GM12873 (cell line): Measurements from ENCODE around the gene ZNF133.
A peak's percentile ranks its signal among the peaks of the same experiment; 100 is the strongest.

ENCODE experiments used
- TF ChIP-seq, protein P1 (sequence below): IDR thresholded peaks from 2 replicates; pipeline ENCODE4 v1.5.1; 2012; ENCODE audit warnings: low read depth, mild to moderate bottlenecking, moderate library complexity, low read length, control low read depth; ENCODE audit not compliant: insufficient read depth; ENCODE audit errors: missing control alignments

ZNF133 gene

DNA sequence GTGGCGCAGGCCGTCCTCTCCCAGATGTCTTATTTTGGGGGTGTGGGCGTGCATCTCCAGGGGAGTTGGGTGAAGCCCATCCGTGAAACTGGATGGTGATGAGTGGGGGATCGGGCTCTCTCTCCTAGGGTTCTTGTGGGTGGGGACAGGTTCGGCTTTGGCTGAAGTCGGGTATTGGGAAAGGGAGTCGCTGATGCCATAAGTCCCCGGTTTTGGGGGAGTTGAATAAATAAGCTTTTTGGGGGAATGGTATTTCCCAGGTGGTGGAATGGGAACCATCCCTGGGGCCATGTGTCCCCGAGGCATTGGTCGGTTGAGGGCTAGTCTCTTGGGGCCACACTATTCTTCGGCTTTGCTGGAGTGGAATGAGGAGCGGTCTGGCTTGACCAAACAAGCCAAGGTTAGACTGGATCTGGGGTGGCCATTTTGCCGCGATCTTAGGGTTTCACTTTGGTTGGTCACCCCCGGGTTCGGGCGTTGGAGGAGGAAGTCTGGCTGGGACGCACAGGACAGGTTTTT lies 481 bp downstream of the ZNF133 start:
- TF ChIP-seq, protein P1, sequence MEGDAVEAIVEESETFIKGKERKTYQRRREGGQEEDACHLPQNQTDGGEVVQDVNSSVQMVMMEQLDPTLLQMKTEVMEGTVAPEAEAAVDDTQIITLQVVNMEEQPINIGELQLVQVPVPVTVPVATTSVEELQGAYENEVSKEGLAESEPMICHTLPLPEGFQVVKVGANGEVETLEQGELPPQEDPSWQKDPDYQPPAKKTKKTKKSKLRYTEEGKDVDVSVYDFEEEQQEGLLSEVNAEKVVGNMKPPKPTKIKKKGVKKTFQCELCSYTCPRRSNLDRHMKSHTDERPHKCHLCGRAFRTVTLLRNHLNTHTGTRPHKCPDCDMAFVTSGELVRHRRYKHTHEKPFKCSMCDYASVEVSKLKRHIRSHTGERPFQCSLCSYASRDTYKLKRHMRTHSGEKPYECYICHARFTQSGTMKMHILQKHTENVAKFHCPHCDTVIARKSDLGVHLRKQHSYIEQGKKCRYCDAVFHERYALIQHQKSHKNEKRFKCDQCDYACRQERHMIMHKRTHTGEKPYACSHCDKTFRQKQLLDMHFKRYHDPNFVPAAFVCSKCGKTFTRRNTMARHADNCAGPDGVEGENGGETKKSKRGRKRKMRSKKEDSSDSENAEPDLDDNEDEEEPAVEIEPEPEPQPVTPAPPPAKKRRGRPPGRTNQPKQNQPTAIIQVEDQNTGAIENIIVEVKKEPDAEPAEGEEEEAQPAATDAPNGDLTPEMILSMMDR, result no peak

DNA sequence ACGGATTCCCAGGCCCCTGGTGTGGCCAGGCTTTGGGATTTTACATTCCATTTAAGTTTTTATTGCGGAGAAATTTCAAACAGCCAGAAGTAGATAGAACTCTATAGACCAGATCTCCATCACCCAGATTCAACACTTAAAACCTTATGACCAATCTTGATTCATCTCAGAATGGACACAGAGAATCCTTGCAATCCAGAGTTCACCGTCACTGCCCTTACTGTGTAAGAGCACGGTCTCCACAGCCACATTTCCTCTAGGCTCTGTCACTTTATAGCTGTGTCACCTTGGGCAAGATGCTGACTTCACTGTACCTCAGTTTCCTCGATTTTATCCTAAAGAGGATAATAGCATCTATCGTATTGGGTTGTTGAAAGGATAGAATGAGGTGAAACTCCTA lies 979 bp downstream of the ZNF133 start:
- TF ChIP-seq, protein P1, result no peak

DNA sequence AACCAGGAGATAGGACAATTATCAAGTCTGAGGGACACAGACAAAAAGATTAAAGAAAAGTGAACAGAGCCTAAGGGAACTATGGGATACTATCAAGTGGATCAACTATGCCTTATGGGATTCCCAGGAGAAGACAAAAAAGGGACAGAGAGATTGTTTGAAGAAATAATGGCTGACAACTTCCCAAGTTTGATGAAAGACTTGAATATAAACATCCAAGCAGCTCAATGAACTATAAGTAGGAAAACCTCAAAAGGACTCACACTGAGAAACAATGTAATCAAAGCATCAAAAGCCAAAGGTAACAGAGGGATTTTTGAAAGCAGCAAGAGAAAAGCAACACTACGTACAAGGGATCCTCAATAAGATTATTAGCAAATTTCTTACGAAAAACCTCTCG lies 11.0 kb downstream of the ZNF133 start:
- TF ChIP-seq, protein P1, result no peak

DNA sequence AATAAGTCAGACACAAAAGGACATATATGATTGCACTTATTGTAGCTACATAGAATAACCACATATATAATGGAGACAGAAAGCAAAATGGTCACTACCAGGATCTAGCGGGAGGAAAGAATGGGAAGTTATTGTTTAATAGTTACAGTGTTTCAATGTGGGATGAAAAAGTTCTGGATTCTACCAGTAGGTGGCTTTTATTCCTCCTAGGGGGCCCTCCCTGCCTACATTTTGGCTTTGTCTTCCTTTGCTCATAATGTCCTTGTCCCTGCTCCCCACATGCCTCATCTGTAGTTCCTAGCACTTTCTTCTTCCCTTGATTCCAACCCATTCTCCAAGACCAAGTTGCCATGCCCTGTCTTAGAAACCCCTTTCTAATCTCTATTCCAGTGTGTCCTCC lies 16.3 kb downstream of the ZNF133 start:
- TF ChIP-seq, protein P1, result peak; percentile 53

DNA sequence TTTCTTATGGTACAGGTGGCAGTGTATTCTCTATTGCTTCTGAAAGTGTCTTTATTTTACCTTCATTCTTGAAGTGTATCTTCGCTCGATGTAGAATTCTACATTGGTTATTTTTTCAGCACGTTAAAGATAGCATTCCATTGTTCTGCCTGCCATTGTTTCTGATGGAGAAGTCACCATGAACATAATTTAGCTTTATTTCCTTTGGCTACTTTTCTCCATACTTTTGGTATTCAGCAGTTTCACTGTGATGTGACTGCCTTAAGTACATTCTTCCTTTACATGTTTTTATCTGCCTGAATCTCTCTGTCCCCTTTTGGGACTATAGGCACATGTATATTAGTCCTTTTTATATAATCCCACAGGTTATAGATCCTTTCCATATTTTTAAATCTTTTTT lies 19.0 kb downstream of the ZNF133 start:
- TF ChIP-seq, protein P1, result no peak

DNA sequence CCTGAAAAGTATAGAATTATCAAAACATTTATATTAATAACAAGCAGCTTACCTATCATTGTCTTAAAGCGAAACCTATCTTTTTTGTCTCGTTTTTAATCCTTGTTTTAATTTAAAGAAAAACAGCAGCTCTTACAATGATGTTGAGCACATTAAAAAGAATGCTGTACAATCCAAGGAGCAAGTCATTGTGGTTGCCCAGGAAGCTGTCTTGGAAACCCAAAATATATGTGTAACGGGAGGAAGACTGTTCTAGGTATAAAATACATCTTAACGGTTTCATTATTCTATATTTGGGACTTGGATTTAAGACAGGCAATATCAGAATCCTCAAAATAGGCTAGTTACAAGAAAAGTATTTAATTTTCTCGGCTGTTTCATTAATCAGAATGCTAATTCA lies 21.7 kb downstream of the ZNF133 start:
- TF ChIP-seq, protein P1, result no peak

DNA sequence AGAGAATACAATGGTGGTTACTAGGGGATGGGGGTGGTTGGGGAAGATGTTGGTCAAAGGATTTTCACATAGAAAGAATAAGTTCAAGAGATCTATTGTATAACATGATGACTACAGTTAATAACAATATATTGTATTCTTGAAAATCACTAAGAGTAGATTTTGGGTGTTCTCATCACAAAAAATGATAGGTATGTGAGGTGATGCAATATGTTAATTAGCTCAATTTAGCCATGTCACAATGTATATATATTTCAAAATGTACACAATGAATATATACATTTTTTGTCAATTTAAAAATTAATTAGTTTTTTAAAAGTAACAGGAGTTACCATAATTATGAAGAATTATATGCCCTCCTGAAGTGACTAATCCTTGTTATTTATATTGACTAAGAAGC lies 22.3 kb downstream of the ZNF133 start:
- TF ChIP-seq, protein P1, result no peak
